Endodermal cell (in vitro differentiated cells): ENCODE measurements around the gene AMBRA1. TPM values are rescaled to one million over a fixed set of nuclear protein-coding genes. Genes with fewer than 3 reads are reported as not detected.

Experiments used
- DNase-seq: peaks from one replicate; pipeline ENCODE4 v3.0.0-alpha.2; 2017
- H3K27ac ChIP-seq: 2 replicates; pipeline ENCODE4 v1.5.1; 2013; ENCODE audit warnings: mild to moderate bottlenecking, low read depth, low read length, moderate library complexity
- H3K27me3 ChIP-seq: 2 replicates; pipeline ENCODE4 v1.6.1; 2013; ENCODE audit warnings: mild to moderate bottlenecking, low read length, moderate library complexity; ENCODE audit not compliant: insufficient read depth, control insufficient read depth, poor library complexity, severe bottlenecking
- H3K36me3 ChIP-seq: 2 replicates; pipeline ENCODE4 v1.7.0; 2013; ENCODE audit warnings: mild to moderate bottlenecking, low read length, moderate library complexity; ENCODE audit not compliant: control insufficient read depth, insufficient read depth
- H3K4me1 ChIP-seq: one replicate; pipeline ENCODE4 v1.7.0; 2013; ENCODE audit warnings: low read length; ENCODE audit not compliant: control insufficient read depth, insufficient read depth
- H3K4me3 ChIP-seq: 2 replicates; pipeline ENCODE4 v1.5.1; 2013; ENCODE audit warnings: mild to moderate bottlenecking, low read length, moderate library complexity
- H3K9ac ChIP-seq: 2 replicates; pipeline ENCODE4 v1.6.1; 2013; ENCODE audit warnings: mild to moderate bottlenecking, low read length, moderate library complexity; ENCODE audit not compliant: poor library complexity, severe bottlenecking; ENCODE audit errors: extremely low read depth
- H3K9me3 ChIP-seq: 2 replicates; pipeline ENCODE4 v1.6.1; 2013; ENCODE audit warnings: mild to moderate bottlenecking, low read length, moderate library complexity; ENCODE audit not compliant: control insufficient read depth
- H3K27ac Mint-ChIP-seq: 2 replicates; pipeline ENCODE4 v1.8.0; 2020; ENCODE audit warnings: mixed read lengths
- H3K27me3 Mint-ChIP-seq: 2 replicates; pipeline ENCODE4 v1.8.0; 2021; ENCODE audit warnings: mild to moderate bottlenecking, mixed read lengths; ENCODE audit not compliant: insufficient read depth
- H3K36me3 Mint-ChIP-seq: 2 replicates; pipeline ENCODE4 v1.8.0; 2020; ENCODE audit warnings: low read depth, mixed read lengths
- H3K4me1 Mint-ChIP-seq: 2 replicates; pipeline ENCODE4 v1.8.0; 2020; ENCODE audit warnings: mixed read lengths
- H3K4me3 Mint-ChIP-seq: 2 replicates; pipeline ENCODE4 v1.8.0; 2020; ENCODE audit warnings: mild to moderate bottlenecking, moderate library complexity, mixed read lengths
- H3K9me3 Mint-ChIP-seq: 2 replicates; pipeline ENCODE4 v1.8.0; 2020; ENCODE audit warnings: mild to moderate bottlenecking, mixed read lengths
- CTCF ChIP-seq: fragments of 200-600 bp; sonication (generic); conservative IDR thresholded peaks from 2 replicates; pipeline ENCODE4 v1.5.0; 2021; ENCODE audit warnings: antibody characterized with exemption, mild to moderate bottlenecking
- WGBS, 2 experiments: methylation state at CpG; one replicate each; pipeline versions ENCODE4 v1.1.5 to v1.1.7; 2013; ENCODE audit warnings: missing lambda C conversion rate in 2 of 2, mixed read lengths in 1 of 2; ENCODE audit not compliant: insufficient coverage in 1 of 2, insufficient read length in 1 of 2; 5-methylcytosine and 5-hydroxymethylcytosine counted together
- total RNA-seq, 2 donors: library from RNA; stranded (reverse); fragmentation: NEBNext Ultra II Directional in 1 of 2; extraction: Animal tissue kit (Norgen Biotek cat#: 25700) in 1 of 2; gene quantifications; 2 replicates in 1 of 2; 3 replicates in 1 of 2; pipeline ENCODE4 v1.2.1, GENCODE V29; 2021

Gene AMBRA1
- total RNA-seq, 2 donors from 2014 or later, result 54.5 to 67.8 TPM

- Mint-ChIP-seq H3K27ac (no peak overlapping the region), H3K9me3 (peaks cover 2% of the 10 kb centered on the region), H3K4me1 (peaks cover 47% of the 10 kb centered on the region), H3K36me3 (peaks cover 34% of the 10 kb centered on the region), H3K27me3 (no peaks in the 10 kb centered on the region), H3K4me3 (no peak overlapping the region)
- TF ChIP-seq CTCF, result no peak
- H3K4me3 ChIP-seq, result no peak overlapping the region
- WGBS, 2 experiments, result 78 to 86% methylated on average over 4 of the region's 4 CpGs
- no peak overlapping the region for H3K9ac ChIP-seq
- H3K27ac ChIP-seq, result no peak overlapping the region
- H3K27me3 ChIP-seq, result no peaks in the 10 kb centered on the region
- DNase-seq, result no peak
- peaks cover 58% of the 10 kb centered on the region for H3K36me3 ChIP-seq
- peaks cover 11% of the 10 kb centered on the region for H3K4me1 ChIP-seq
- no peaks in the 10 kb centered on the region for H3K9me3 ChIP-seq
Observed at GRCh38 chr11:46438211-46438610, 155.6 kb downstream of the AMBRA1 start.

- Histone ChIP-seq H3K4me3 (no peak overlapping the region), H3K36me3 (peaks cover 58% of the 10 kb centered on the region), H3K27me3 (no peaks in the 10 kb centered on the region), H3K27ac (no peak overlapping the region), H3K9me3 (no peaks in the 10 kb centered on the region), H3K9ac (no peak overlapping the region), H3K4me1 (peaks cover 11% of the 10 kb centered on the region)
- Mint-ChIP-seq H3K27me3 (no peaks in the 10 kb centered on the region), H3K36me3 (peaks cover 32% of the 10 kb centered on the region), H3K4me3 (no peak overlapping the region), H3K4me1 (peaks cover 47% of the 10 kb centered on the region), H3K9me3 (peaks cover 2% of the 10 kb centered on the region), H3K27ac (no peak overlapping the region)
- no peak for TF ChIP-seq CTCF
- WGBS, 2 experiments, result 94 to 100% methylated on average over 3 to 6 of the region's 6 CpGs
- DNase-seq, result no peak
Observed at GRCh38 chr11:46437122-46437689, 156.6 kb downstream of the AMBRA1 start.

GRCh38 chr11:46436113-46436512, 157.7 kb downstream of the AMBRA1 start:
- Mint-ChIP-seq H3K27ac (peak overlapping the region; percentile 70), H3K36me3 (peaks cover 31% of the 10 kb centered on the region), H3K27me3 (no peaks in the 10 kb centered on the region), H3K4me3 (no peak overlapping the region), H3K4me1 (peaks cover 47% of the 10 kb centered on the region), H3K9me3 (peaks cover 2% of the 10 kb centered on the region)
- DNase-seq, result no peak
- no peak overlapping the region for H3K4me3 ChIP-seq
- TF ChIP-seq CTCF, result no peak
- peaks cover 11% of the 10 kb centered on the region for H3K4me1 ChIP-seq
- peaks cover 57% of the 10 kb centered on the region for H3K36me3 ChIP-seq
- WGBS, 2 experiments, result 88 to 100% methylated on average over 1 of the region's 3 CpGs
- H3K9ac ChIP-seq, result no peak overlapping the region
- H3K27ac ChIP-seq, result no peak overlapping the region
- no peaks in the 10 kb centered on the region for H3K27me3 ChIP-seq
- H3K9me3 ChIP-seq, result no peaks in the 10 kb centered on the region
